Stimulated activated CD4-positive, alpha-beta T cell treated with anti-CD3 and anti-CD28 coated beads, TNF-alpha, amount 100 ng/mL, for 24 hours (primary cell): ENCODE measurements around the gene TOMM20.

Source experiments
- DNase-seq, 3 experiments: peaks; one replicate each; pipeline ENCODE4 v3.0.0-alpha.2; 2020; ENCODE audit warnings: low read depth in 3 of 3

TOMM20 gene

DNA sequence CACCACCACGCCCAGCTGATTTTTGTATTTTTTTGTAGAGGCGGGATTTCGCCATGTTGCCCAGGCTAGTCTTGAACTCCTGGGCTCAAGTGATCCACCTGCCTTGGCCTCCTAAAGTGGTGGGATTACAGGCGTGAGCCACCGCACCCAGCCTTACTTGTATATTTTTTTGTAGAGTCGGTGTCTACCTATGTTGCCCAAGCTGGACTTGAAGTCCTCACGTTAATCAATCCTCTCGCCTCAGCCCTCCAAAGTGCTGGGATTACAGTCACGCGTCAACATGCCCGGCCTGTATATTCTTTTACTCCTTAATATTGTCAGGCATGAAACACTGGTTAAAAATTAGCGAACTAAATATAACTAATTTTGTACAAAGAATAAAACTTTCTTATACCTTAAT is 5.5 kb upstream of the TOMM20 start:
- no peak for DNase-seq

DNA sequence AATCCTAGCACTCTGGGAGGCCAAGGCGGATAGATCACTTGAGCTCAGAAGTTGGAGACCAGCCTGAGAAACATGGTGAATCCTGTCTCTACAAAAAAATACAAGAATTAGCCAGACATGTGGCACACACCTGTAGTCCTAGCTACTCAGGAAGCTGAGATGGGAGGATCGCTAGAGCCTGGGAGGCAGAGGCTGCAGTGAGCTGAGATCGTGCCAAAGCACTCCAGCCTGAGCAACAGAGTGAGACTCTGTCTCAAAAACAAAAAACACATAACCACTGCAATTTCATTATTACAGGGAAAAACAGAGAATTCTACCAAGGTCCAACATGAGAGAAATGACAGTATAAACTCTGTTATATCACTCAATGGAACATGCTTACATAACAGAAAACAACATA is 4.4 kb upstream of the TOMM20 start:
- DNase-seq: no peak

DNA sequence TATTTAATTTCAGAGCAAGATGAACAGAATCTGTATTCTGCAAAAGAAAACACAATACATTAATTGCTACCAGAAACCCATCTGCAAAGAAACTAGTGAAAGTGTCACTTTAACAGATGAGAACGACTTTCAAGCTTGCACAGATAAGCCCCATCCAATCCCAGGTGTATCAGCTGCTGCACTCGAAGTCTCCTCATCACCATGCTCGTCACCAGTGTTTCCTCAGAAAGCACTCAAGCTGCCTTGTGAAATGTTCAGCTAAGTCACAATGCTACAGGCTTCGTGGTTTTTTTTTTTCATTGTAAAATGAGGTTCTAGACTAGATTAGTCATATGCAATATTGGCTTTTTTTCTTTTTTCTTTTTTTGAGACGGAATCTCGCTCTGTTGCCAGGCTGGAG is 3.3 kb upstream of the TOMM20 start:
- DNase-seq: no peak

DNA sequence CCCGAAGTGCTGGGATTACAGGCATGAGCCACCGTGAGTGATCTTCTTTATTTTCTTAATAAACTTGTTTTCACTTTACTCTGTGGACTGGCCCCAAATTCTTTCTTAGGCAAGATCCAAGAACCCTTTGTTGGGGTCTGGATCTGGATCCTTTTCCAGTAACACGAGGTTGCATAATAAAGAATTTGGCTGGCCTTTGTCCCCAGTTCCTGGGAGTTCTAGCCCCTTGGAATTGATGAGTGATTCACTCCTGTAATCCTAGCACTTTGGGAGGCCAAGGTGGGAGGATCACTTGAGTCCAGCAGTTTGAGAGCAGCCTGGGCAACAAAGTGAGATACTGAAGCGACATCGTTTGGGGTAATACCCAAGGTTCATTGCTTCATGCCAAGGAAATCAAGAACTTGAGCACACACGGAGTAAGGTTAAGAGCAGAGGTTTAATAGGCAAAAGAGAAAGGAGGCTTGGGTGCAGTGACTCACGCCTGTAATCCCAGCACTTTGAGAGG is 2.2 kb upstream of the TOMM20 start:
- DNase-seq: no peak

DNA sequence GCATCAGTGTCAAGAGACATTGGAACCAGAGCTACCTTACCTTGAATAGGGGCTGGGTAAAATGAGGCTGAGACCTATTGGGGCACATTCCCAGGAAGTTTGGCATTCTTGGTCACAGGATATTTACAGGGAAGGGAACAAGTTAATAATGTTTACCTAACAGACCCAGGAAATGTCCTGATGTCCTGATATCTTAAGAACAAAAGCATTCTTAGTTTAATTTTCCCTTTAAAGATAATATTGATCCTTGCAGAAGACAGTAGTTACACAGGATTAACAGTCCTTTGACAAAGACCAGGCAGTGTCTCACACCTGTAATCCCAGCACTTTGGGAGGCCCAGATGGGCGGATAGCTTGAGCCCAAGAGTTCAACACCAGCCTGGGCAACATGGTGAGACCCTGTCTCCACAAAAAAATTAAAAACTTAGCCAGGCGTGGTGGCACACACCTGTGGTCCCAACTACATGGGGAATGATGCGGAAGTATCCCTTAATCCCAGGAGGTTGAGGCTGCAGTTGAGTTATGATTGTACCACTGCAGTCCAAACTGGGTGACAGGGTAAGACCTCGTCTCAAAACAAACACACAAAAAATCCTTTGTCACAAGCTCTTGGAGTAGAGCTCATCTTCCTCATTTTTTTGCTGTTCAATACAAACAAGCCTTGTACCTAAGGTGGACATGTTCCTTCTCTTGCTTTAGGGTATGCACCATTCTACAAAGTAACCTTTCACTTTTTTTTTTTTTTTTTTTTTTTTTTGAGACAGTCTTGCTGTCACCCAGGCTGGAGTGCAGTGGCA is 1.3 kb upstream of the TOMM20 start:
- DNase-seq: no peak

DNA sequence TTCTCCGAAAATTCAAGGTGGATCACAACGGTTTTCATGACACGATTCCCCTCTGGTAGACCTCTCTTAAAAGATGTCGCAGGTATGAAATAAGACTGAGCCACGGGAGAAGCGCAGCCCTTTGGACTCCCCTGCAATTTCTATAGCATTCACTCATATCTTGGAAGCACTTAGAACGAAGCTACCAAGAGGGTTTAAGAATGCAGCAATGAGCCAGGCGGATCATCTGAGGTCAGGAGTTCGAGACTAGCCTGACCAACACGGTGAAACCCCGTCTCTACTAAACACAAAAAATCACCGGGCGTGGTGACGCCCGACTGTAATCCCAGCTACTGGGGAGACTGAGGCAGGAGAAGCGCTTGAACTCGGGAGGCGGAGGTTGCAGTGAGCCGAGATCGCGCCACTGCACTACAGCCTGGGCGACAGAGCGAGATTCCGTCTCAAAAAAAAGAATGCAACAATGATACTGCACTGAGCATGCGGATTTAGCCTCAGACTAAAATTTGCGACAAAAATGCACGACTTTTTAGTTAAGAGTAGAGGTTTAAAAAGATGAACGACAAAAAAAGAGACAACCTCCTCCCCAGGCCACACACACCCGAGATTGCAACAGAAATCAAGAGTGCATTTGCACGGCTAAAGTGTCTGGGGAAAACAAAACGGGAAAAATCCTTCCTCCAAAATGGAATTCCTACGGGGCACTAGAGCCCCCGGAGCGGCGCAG is 743 bp downstream of the TOMM20 start:
- no peak for DNase-seq

DNA sequence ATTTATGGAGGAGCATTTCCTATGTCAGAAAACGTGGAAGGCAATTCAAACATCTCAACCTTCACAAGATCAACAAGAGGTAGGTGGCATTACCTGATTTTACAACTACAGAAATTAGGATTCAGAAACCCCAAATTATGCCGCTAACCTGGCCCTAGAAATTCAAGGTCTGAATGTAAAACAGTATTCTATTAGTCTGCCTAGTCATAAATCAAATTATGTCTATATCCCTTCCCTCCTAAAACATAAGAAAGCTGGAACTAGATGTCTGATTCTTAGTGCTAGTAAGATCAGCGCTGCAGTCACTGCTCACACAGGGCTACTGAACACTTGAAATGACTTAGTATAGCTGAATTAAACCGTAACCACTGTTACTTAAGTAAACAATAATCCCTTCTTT is 1.4 kb downstream of the TOMM20 start:
- DNase-seq: no peak

DNA sequence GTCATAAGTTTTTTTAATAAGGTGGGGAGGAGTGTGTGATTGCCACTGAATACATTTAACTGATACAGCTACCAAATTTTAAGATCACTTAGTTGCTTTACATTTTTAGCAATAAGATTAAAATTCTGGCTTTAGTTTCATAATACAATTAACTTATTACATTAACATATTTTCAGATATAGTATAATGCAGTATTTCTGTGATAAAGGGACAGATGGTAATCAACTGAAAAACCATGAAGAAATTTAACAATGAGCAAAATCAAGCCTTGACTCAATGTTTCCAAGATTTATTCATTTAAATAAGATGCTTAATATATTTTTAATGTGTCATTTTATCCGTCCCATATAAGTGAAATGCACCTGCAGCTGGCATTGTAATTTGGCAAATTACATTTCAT is 4.0 kb downstream of the TOMM20 start:
- no peak for DNase-seq

DNA sequence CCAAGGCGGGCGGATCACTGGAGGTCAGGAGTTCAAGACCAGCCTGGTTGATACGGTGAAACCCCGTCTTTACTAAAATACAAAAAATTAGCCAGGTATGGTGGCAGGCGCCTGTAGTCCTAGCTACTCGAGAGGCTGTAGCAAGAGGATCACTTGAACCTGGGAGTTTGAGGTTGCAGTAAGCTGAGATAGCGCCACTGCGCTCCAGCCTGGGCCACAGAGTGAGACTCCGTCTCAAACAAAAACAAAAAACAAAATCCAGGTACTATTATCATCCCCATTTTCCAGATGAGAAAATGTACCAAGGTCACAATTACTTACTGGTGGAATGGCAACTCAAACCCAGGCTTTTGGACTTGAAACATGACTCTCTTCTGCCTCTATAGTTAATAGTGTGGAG is 4.5 kb downstream of the TOMM20 start:
- no peak for DNase-seq

DNA sequence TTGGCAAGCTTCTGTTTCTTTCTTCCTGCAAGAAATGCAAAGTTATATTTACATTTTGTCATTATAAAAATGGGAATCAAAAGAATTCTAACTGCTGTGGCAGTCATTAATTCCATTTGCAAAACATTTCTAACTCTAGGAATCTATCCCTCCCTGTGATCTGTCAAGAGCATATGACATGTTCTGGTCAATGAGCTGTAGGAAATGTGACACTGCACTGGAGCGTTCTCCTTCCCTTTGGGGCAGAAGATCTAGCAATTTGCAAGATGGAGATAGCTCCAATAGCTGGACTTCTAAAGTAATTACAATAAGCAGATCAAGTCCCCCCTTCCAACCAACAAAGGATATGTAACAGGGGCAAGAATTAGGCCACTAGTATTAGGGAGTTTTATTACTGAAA is 6.3 kb downstream of the TOMM20 start:
- DNase-seq: no peak

DNA sequence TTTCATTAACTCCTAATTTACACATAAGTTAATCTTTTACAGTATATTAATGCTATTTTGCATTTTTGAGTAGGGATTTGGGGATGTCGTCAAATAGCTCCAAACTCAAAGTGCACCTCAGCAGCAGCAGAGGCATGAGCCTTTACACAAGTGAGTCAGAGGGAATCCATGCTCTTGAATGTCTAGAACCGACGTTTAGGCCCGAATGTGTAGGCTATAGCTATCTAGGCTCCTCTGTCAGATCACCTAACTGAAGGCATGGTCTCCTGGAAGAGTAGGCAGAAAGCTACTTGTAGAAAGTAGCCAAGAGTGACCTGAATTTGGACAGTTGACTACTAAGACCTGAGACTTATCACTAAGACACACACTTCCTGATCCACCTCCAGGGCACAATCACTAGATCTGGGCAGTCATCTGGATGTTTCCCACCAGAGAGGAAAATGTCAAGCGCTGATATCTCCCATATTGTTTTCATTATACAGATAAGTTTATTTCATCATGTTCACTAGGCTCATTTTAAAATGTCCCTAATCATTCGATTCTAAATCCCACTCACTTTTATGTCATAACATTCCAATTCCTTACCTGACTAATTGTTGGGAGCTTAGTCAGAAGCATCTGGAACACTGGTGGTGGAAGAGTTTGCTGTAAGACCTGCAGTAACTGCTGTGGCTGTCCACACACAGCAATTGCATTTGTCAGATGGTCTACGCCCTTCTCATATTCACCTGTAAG is 15.3 kb downstream of the TOMM20 start:
- no peak for DNase-seq

DNA sequence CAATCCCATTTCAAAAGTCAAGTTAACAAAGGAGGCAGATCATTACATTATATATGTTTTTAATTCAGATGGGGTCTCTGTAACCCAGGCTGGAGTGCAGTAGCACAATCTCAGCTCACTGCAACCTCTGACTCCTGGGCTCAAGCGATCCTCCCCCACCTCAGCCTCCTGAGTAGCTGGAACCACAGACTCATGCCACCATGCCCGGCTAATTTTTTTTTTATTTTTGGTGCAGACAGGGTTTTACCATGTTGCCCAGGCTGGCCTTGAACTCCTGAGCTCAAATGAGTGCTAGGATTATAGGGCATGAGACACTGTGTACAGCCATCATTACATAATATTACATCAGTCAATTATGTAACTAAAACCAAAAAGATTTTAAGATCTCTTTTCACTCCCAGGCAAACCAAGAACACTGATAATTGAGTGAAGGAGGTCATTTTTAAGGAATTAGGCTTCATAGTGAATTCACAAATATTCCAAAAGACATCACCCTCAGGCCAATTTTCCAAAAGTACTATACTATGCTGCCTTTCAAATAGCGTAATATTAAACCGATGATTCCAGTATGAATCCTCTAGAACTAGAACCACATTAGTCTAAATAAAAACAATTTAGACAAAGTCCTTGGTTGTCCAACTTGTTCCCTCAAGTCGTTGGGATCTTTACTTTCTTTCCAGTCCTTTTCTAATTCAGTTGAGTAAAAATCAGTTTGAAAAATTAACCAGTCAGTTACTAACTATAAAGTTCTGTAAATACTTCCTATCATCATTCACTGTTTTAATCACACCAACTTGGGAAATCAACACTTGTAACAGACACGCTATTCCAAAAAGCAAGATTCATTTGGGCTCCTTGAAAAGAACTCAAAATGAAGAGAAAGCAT is 16.1 kb downstream of the TOMM20 start:
- no peak for DNase-seq

DNA sequence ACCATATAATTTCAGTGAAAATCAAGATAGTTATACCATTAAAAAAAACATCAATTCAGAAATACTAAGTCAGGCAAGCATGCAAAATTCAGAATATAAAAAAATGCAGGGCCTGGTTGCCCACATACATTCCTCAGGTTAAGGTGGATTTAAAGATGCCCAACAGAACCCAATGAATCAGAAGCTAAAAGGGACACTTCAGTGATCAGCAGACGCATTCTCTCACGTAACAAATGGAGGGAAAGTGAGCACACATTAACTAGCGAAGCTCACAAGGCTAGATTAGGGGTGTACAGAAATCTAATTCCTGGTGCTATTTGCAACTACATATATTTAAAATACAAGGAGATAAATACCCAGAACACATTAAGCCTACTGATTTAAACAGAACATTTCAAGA is 17.5 kb downstream of the TOMM20 start:
- no peak for DNase-seq

DNA sequence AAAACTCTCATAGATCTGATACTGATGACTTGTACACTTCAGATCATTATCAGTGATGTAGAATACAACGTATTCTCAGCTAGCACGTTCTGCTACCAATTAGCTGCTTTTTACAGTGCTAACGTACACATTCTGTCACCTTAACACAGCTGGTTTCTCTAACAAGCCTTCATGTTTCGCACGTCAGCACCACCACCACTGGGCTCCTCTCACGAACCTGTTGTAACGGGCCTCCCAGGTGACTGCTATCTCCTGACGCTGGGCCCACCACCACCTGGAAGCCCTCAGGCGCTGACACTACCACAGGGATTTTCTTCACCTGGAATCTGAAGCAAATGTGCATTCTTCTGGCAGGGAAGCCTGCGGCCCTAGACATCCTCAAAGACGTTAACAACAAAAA is 19.8 kb downstream of the TOMM20 start:
- DNase-seq: no peak

DNA sequence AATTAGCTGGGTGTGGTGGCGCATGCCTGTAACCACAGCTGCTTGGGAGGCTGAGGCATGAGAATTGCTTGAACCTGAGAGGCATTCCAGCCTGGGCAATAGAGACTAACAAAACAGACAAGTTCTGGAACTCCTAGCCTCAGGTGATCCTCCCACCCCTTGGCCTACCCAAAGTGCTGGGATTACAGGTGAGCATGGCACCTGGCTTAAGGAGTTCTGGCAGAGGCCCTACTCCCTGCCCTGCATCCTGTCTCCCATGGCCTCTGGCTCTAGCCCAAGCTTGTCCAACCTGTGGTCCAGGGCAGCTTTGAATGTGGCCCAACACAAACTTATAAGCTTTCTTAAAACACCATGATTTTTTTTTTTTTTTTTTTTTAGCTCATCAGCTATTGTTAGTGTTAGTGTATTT is 20.4 kb downstream of the TOMM20 start:
- DNase-seq: no peak

DNA sequence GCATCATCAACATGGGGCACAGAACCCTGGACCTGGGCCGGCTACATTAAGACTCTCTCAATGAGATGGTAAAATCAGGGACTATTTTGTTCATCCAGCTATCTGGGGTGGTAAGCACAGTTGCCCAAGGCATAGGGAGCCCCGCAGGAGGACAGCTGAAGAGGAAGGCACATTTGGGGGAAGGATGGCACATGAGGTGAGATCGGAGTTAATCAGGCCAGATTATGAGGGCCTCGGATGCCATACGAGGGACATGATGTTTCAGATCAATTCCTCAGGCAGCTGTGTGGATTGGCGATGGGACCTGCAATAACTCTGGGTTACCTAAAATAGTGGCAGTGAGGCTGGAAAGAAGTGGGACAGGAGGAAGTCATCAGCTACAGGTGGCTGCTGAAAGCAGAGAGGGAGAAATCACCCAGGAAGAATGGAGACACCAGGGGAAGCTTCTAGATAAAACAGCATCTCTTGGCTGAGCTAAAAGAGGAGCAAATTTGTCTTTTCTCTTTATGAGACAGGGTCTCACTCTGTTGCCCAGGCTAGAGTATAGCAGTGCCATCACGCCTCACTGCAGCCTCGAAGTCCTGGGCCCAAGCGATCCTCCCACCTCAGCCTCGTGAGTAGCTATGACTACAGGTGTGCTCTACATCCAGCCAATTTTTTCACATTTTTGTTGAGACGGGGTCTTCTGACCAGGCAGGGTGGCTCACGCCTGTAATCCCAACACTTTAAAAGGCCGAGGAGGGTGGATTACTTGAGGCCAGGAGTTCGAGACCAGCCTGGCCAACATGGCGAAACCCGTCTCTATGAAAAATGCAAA is 21.1 kb downstream of the TOMM20 start:
- DNase-seq: no peak

DNA sequence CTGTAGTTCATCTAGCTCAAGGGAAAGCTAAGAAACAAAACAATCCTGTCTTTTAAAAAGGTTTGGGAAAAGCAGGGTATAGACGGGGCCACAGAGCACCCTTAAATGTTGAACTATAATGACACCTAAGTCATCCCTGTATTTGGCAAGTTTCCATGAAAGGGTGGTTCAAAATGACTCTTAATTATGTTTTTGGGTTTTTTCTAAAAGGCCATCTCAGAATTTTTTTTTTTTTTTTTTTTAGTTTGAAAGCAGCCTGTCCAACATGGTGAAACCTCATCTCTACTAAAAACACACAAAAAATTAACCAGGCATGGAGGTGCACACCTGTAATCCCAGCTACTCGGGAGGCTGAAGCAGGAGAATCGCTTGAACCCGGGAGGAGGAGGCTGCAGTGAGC is 22.2 kb downstream of the TOMM20 start:
- no peak for DNase-seq

DNA sequence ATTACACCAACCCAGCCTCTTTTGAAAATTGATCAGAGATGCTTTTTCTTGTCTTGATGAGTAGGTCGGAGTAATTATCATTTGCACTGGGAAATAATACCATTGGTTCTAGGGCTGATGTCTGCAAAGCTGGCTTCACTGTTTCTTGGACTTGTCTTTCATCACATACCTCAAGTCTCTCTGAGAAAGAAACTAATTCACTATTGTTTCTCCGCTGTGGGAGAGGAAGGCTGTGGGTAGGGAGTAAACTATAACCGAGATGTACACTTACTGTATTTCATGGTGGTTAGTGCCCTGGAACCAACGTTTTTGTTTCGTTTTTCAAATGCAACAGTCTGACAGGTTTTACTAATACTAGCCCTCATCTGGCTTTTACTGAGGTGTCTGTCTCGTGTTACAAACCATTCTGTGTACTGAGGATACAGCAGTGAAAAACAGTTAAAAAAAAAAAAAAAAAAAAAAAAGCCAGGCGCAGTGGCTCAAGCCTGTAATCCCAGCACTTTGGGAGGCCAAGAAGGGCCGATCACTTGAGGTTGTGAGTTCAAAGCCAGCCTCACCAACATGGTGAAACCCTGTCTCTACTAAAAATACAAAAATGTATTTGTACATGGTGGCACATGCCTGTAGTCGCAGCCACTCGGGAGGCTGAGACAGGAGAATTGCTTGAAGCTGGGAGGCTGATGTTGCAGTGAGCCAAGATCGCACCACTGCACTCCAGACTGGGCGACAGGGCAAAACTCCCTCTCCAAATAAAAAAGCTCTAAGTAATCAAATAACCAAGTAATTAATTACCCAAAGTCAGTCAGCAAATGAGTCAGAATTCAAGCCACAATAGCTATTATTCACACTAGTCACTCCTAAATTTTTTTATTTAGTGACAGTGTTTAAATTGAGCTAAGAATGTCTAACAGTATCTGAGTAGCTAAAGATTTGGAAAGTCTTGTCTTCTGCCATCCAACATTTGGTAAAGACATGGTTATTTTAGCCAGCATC is 23.3 kb downstream of the TOMM20 start:
- DNase-seq: no peak

DNA sequence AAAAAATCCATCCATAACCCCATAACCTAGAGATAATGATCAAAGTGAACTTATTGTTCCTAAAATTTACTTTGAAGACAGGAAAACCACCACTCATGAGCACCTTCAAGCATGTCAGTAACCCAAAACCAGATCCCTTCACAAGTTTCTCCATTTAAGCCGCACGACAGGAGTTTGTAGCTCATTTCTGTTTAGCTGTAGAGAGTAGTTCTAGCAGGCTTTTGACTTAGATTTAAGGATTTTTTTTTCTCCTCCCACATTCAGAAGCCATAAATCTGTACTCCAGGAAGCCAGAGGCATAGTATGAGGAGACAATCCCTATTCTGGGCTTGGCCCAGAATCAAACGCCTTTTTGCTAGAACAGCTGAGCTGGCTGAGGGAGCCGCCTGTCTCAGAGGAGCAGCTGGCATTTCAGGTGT is 25.6 kb downstream of the TOMM20 start:
- DNase-seq: no peak

DNA sequence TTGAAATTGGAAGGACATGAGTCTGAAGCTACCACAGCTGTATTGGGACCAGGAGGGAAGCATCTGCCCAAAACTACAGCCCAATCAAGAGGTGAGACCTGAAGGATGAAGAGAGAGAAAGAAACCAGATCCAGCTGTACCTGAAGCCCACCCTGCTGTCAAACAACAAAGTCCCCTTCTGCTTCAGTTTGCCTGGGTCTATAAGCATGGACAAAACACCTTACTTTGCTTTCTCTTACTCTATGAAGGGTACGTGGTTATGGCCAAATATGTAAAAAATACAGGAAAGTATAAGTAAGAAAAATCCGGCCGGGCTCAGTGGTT is 26.4 kb downstream of the TOMM20 start:
- DNase-seq: no peak
